Stomach (tissue), 9 donors: ENCODE data around the gene TDRKH. TPM values are rescaled to one million over a fixed set of nuclear protein-coding genes. Genes with fewer than 3 reads are reported as not detected.

ENCODE experiments used
- DNase-seq, 2 donors: peaks; one replicate each; pipeline versions ENCODE4 v3.0.0 to v3.0.0-alpha.2; 2013 to 2019
- H3K27ac ChIP-seq, 5 donors: fragments of 200-600 bp in 4 of 5; sonication (generic) in 4 of 5; one replicate each; pipeline ENCODE4 v1.5.1; 2013 to 2019; ENCODE audit warnings: mild to moderate bottlenecking in 1 of 5, moderate library complexity in 1 of 5
- H3K27me3 ChIP-seq, 3 donors: fragments of 200-600 bp; sonication (generic); one replicate each; pipeline ENCODE4 v1.5.1; 2017 to 2019; ENCODE audit warnings: mixed run types in 1 of 3
- H3K36me3 ChIP-seq, 4 donors: fragments of 200-600 bp; sonication (generic); 1 replicate in 3 of 4; 2 replicates in 1 of 4; pipeline ENCODE4 v1.5.1; 2016 to 2019
- H3K4me1 ChIP-seq, 4 donors: fragments of 200-600 bp; sonication (generic); one replicate each; pipeline ENCODE4 v1.5.1; 2016 to 2019
- H3K4me3 ChIP-seq, 4 donors: fragments of 200-600 bp; sonication (generic) in 3 of 4; one replicate each; pipeline ENCODE4 v1.5.1; 2016 to 2019; ENCODE audit warnings: mild to moderate bottlenecking in 1 of 4
- H3K9me3 ChIP-seq, 4 donors: fragments of 200-600 bp; sonication (generic); one replicate each; pipeline ENCODE4 v1.5.1; 2016 to 2019
- EP300 ChIP-seq: sonication (generic); formaldehyde crosslinking; IDR thresholded peaks from one replicate; pipeline ENCODE4 v1.6.1; 2017; ENCODE audit warnings: antibody characterized with exemption
- POLR2A ChIP-seq, 4 donors: fragments of 450-650 bp; IDR thresholded peaks; one replicate each; pipeline ENCODE4 v1.6.1; 2016; ENCODE audit warnings: antibody characterized with exemption in 4 of 4, control low read depth in 2 of 4, mild to moderate bottlenecking in 1 of 4, moderate library complexity in 1 of 4
- POLR2AphosphoS5 ChIP-seq, 3 donors: sonication (generic); formaldehyde crosslinking; IDR thresholded peaks; one replicate each; pipeline ENCODE4 v1.6.1; 2016; ENCODE audit warnings: antibody characterized with exemption in 3 of 3
- WGBS, 5 donors: extraction: QIAGEN DNeasy Blood & Tissue Kit in 3 of 5; methylation state at CpG; one replicate each; pipeline versions ENCODE4 v1.1.5 to v1.1.7; 2013 to 2018; 5-methylcytosine and 5-hydroxymethylcytosine counted together
- intact Hi-C: fragments of 100-400 bp; cut with DNase I; formaldehyde crosslinking; loops from one replicate; pipeline ENCODE4 v1.15.1; 2023; ENCODE audit warnings: low total_unique reads
- polyA plus RNA-seq, 3 donors: library from polyadenylated mRNA; stranded (reverse); fragments of 200-250 nt; gene quantifications; one replicate each; pipeline ENCODE4 v1.2.3, GENCODE V29; 2013
- total RNA-seq, 5 donors: library from RNA; depleted of rRNA; stranded (reverse); fragments of >200 nt; gene quantifications; one replicate each; pipeline versions ENCODE4 v1.1.0 to v1.2.3, GENCODE V29; 2014 to 2016
- TF ChIP-seq, protein P1 (sequence below), 7 experiments: fragments of 450-650 bp in 4 of 7; fragments of 200-600 bp in 3 of 7; sonication (generic) in 3 of 7; IDR thresholded peaks; one replicate each; pipeline ENCODE4 v1.5.1; 2016 to 2019; ENCODE audit warnings: antibody characterized with exemption in 7 of 7, control low read depth in 2 of 7, mild to moderate bottlenecking in 1 of 7
- donor health status: healthy with polysubstance abuse.
- donor health status: Bipolar disorder and iron deficiency.
- donor health status: healthy.

TDRKH gene
- total and polyA plus RNA-seq, 8 donors, result 0.29 to 30.4 (median 2.5) TPM

- WGBS, 5 donors, result 43 to 73% (median 55%) methylated on average over 1 of the region's 1 CpG
- intact Hi-C loops, result no loop called here
- Histone ChIP-seq H3K9me3 (no peaks in the 10 kb centered on the region), H3K4me3 (no peak overlapping the region), H3K27me3 (no peaks in the 10 kb centered on the region), H3K4me1 (no peaks in the 10 kb centered on the region), H3K36me3 (peaks cover 16 to 59% (median 46%) of the 10 kb centered on the region in 4 donors), H3K27ac (no peak overlapping the region)
- DNase-seq, result no peak
- no peak for TF ChIP-seq POLR2A (IDR thresholded peaks at IDR 0.05)
- TF ChIP-seq, protein P1, sequence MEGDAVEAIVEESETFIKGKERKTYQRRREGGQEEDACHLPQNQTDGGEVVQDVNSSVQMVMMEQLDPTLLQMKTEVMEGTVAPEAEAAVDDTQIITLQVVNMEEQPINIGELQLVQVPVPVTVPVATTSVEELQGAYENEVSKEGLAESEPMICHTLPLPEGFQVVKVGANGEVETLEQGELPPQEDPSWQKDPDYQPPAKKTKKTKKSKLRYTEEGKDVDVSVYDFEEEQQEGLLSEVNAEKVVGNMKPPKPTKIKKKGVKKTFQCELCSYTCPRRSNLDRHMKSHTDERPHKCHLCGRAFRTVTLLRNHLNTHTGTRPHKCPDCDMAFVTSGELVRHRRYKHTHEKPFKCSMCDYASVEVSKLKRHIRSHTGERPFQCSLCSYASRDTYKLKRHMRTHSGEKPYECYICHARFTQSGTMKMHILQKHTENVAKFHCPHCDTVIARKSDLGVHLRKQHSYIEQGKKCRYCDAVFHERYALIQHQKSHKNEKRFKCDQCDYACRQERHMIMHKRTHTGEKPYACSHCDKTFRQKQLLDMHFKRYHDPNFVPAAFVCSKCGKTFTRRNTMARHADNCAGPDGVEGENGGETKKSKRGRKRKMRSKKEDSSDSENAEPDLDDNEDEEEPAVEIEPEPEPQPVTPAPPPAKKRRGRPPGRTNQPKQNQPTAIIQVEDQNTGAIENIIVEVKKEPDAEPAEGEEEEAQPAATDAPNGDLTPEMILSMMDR (IDR thresholded peaks at IDR 0.05), result no peak
- no peak for TF ChIP-seq EP300
- TF ChIP-seq POLR2AphosphoS5 (IDR thresholded peaks at IDR 0.05), result no peak
Measured at GRCh38 chr1:151756291-151756690, 34.0 kb downstream of the TDRKH start.

DNA sequence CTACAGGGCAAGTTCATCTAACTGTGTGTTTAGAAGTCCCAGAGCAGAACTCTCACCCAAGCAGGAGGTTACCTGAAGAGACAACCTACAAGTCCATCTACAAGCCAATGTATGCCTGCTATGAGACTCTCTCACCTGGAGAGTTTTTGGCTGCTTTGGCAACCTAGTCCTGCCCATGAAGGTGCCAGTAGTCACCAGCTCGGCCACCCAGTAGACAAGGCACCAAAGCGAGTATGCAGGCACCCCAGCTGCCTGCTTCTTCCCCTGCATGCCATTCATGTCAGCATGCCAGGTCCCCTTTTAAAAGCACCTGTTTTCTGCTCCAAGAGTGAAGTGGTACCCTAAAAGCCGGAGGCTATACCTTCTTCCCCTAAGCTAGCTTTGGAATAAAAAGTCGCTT is 48.8 kb downstream of the TDRKH start:
- no peaks in the 10 kb centered on the region for H3K4me1 ChIP-seq
- no peak for TF ChIP-seq POLR2AphosphoS5 (IDR thresholded peaks at IDR 0.05)
- TF ChIP-seq, protein P1 (IDR thresholded peaks at IDR 0.05), result no peak
- TF ChIP-seq EP300, result no peak
- TF ChIP-seq POLR2A (IDR thresholded peaks at IDR 0.05), result no peak
- H3K36me3 ChIP-seq, result no peaks in the 10 kb centered on the region
- intact Hi-C loops, result no loop called here
- H3K27ac ChIP-seq, result no peak overlapping the region
- 86 to 93% (median 90%) methylated on average over 4 of the region's 4 CpGs for WGBS, 5 donors
- H3K4me3 ChIP-seq, result no peak overlapping the region
- no peaks in the 10 kb centered on the region for H3K27me3 ChIP-seq
- no peak for DNase-seq
- peaks cover 0 to 11% (median 9%) of the 10 kb centered on the region in 4 donors for H3K9me3 ChIP-seq

GRCh38 chr1:151739590-151740355 is 50.5 kb downstream of the TDRKH start:
- no peak for TF ChIP-seq EP300
- TF ChIP-seq, protein P1 (IDR thresholded peaks at IDR 0.05), result no peak
- TF ChIP-seq POLR2A (IDR thresholded peaks at IDR 0.05), result no peak
- TF ChIP-seq POLR2AphosphoS5 (IDR thresholded peaks at IDR 0.05), result no peak
- peak; percentile 59 to 60 for DNase-seq
- intact Hi-C loops, result loop anchor here (5.0 kb wide), 1 partner anchor 207 kb away; no protein-coding TSS in a partner anchor
- 20 to 38% (median 32%) methylated on average over 3 of the region's 3 CpGs for WGBS, 5 donors
- H3K9me3 ChIP-seq, result peaks cover 0 to 11% (median 9%) of the 10 kb centered on the region in 4 donors
- H3K27me3 ChIP-seq, result no peaks in the 10 kb centered on the region
- H3K4me1 ChIP-seq, result peaks cover 0 to 4% (median 0%) of the 10 kb centered on the region in 4 donors
- no peak overlapping the region for H3K4me3 ChIP-seq
- H3K27ac ChIP-seq, result no peak overlapping the region
- H3K36me3 ChIP-seq, result no peaks in the 10 kb centered on the region

- Histone ChIP-seq H3K9me3 (peaks cover 0 to 11% (median 9%) of the 10 kb centered on the region in 4 donors), H3K4me1 (peaks cover 0 to 6% (median 0%) of the 10 kb centered on the region in 4 donors), H3K4me3 (no peak overlapping the region), H3K27ac (no peak overlapping the region), H3K27me3 (no peaks in the 10 kb centered on the region), H3K36me3 (no peaks in the 10 kb centered on the region)
- intact Hi-C loops, result loop anchor here (5.0 kb wide), 1 partner anchor 205 kb away; no protein-coding TSS in a partner anchor
- no peak for DNase-seq
- TF ChIP-seq POLR2AphosphoS5 (IDR thresholded peaks at IDR 0.05), result no peak
- no peak for TF ChIP-seq EP300
- TF ChIP-seq, protein P1 (IDR thresholded peaks at IDR 0.05), result no peak
- TF ChIP-seq POLR2A (IDR thresholded peaks at IDR 0.05), result no peak
Measured at GRCh38 chr1:151737479-151737878, 52.8 kb downstream of the TDRKH start.
